ENCODE results near the gene ZSWIM4. TPM values are rescaled to one million over a fixed set of nuclear protein-coding genes. Genes with fewer than 3 reads are reported as not detected.

The ZSWIM4 gene
- polyA plus RNA-seq, 1 donor from 2014 or later = 4.7 TPM

DNA sequence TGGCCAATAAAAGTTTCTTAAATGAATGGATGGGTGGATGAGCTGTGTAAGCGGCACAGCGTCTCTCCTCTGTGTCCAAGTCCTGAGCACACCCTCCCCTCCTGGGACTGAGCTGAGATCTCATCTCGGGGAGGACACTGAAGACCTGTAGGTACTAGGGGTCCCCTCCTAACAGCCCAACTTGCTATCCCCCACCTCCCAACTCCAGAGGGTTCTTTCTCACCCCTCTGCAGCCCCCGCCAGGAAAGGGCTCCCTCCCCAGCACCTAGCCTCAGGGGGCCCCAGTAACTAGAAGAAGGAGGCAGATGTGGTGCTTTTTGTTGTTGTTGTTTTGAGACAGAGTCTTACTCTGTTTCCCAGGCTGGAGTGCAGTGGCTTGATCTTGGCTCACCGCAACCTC lies 80.6 kb downstream of the ZSWIM4 start:
- no peak for TF ChIP-seq TAF1 (IDR thresholded peaks at IDR 0.05; ENCODE audit: low read depth)
- no peak for TF ChIP-seq MXI1 (conservative IDR thresholded peaks at IDR 0.05; ENCODE audit: poor library complexity, severe bottlenecking)
- no peak for TF ChIP-seq POLR2AphosphoS5 (IDR thresholded peaks at IDR 0.05)
- TF ChIP-seq EP300 (conservative IDR thresholded peaks at IDR 0.05; ENCODE audit: poor library complexity, severe bottlenecking) = no peak
- TF ChIP-seq, protein P1, sequence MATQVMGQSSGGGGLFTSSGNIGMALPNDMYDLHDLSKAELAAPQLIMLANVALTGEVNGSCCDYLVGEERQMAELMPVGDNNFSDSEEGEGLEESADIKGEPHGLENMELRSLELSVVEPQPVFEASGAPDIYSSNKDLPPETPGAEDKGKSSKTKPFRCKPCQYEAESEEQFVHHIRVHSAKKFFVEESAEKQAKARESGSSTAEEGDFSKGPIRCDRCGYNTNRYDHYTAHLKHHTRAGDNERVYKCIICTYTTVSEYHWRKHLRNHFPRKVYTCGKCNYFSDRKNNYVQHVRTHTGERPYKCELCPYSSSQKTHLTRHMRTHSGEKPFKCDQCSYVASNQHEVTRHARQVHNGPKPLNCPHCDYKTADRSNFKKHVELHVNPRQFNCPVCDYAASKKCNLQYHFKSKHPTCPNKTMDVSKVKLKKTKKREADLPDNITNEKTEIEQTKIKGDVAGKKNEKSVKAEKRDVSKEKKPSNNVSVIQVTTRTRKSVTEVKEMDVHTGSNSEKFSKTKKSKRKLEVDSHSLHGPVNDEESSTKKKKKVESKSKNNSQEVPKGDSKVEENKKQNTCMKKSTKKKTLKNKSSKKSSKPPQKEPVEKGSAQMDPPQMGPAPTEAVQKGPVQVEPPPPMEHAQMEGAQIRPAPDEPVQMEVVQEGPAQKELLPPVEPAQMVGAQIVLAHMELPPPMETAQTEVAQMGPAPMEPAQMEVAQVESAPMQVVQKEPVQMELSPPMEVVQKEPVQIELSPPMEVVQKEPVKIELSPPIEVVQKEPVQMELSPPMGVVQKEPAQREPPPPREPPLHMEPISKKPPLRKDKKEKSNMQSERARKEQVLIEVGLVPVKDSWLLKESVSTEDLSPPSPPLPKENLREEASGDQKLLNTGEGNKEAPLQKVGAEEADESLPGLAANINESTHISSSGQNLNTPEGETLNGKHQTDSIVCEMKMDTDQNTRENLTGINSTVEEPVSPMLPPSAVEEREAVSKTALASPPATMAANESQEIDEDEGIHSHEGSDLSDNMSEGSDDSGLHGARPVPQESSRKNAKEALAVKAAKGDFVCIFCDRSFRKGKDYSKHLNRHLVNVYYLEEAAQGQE (IDR thresholded peaks at IDR 0.05; ENCODE audit: borderline replicate concordance) = no peak
- TF ChIP-seq, protein P2, sequence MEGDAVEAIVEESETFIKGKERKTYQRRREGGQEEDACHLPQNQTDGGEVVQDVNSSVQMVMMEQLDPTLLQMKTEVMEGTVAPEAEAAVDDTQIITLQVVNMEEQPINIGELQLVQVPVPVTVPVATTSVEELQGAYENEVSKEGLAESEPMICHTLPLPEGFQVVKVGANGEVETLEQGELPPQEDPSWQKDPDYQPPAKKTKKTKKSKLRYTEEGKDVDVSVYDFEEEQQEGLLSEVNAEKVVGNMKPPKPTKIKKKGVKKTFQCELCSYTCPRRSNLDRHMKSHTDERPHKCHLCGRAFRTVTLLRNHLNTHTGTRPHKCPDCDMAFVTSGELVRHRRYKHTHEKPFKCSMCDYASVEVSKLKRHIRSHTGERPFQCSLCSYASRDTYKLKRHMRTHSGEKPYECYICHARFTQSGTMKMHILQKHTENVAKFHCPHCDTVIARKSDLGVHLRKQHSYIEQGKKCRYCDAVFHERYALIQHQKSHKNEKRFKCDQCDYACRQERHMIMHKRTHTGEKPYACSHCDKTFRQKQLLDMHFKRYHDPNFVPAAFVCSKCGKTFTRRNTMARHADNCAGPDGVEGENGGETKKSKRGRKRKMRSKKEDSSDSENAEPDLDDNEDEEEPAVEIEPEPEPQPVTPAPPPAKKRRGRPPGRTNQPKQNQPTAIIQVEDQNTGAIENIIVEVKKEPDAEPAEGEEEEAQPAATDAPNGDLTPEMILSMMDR (IDR thresholded peaks at IDR 0.05; ENCODE audit: poor library complexity, severe bottlenecking) = no peak
- Histone ChIP-seq H3K27me3 (ENCODE audit: insufficient read depth, low read depth, low read length) (no peaks in the 10 kb centered on the region), H2AFZ (ENCODE audit: low read depth, low read length) (no peak overlapping the region)

DNA sequence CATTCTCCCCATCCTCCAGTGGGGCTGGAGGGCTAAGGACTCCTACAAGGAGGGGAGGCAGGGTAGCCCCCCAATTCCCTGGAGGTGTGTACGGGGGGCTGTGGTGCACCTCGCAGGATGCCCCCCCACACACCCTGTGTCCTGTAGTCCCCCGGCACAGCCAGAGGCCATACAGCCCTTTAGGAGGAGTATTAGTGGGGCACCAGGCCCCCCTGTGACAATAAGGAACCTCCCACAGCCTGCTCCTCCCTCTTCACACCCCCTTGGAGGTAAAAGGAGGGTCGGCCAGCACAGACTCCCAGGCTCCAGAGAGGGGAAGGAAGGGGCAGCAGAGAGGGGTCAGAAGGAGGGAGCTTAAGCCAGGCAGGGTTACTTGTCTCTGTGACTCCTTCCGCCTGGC lies 81.6 kb downstream of the ZSWIM4 start, which contains the start of gene NANOS3:
NANOS3 (plus strand) TSS at position 301 of the 400 bp plus-strand sequence. CDS start 115 bp downstream, outside the sequence.
- no peak within 1 kb of the TSS for H3K27ac ChIP-seq (ENCODE audit: low read length)
- no peak within 1 kb of the TSS for H3K4me2 ChIP-seq (ENCODE audit: low read length)
- no peaks in the 10 kb centered on the region for H3K9me3 ChIP-seq (ENCODE audit: low read length)
- H3K9ac ChIP-seq (ENCODE audit: low read length) = no peak within 1 kb of the TSS
- H3K4me3 ChIP-seq (ENCODE audit: low read length) = no peak within 1 kb of the TSS
- no peaks in the 10 kb centered on the region for H3F3A ChIP-seq (ENCODE audit: insufficient read depth, low read length, poor library complexity, severe bottlenecking)
- H2AFZ ChIP-seq (ENCODE audit: low read depth, low read length) = no peak within 1 kb of the TSS
- no peaks in the 10 kb centered on the region for H4K20me1 ChIP-seq (ENCODE audit: insufficient read depth)
- no peaks in the 10 kb centered on the region for H3K36me3 ChIP-seq (ENCODE audit: insufficient read depth, low read length)
- H3K79me2 ChIP-seq (replicated peaks; ENCODE audit: insufficient read depth, low read length) = no peaks in the 10 kb centered on the region
- no peaks in the 10 kb centered on the region for H3K27me3 ChIP-seq (ENCODE audit: insufficient read depth, low read depth, low read length)
- no peaks in the 10 kb centered on the region for H3K9me2 ChIP-seq (ENCODE audit: insufficient read depth, low read length)
- TF ChIP-seq SMC3 (conservative IDR thresholded peaks at IDR 0.05; ENCODE audit: poor library complexity) = no peak
- no peak for TF ChIP-seq POLR2AphosphoS5 (IDR thresholded peaks at IDR 0.05)
- no peak for TF ChIP-seq TAF1 (IDR thresholded peaks at IDR 0.05; ENCODE audit: low read depth)
- TF ChIP-seq EZH2 (IDR thresholded peaks at IDR 0.05; ENCODE audit: borderline replicate concordance, insufficient read depth, low read length, poor library complexity, severe bottlenecking) = no peak
- TF ChIP-seq EP300 (conservative IDR thresholded peaks at IDR 0.05; ENCODE audit: poor library complexity, severe bottlenecking) = no peak
- TF ChIP-seq, protein P2 (IDR thresholded peaks at IDR 0.05; ENCODE audit: poor library complexity, severe bottlenecking) = no peak
- no peak for TF ChIP-seq MXI1 (conservative IDR thresholded peaks at IDR 0.05; ENCODE audit: poor library complexity, severe bottlenecking)
- no peak for TF ChIP-seq RAD21 (conservative IDR thresholded peaks at IDR 0.05)
- TF ChIP-seq, protein P1 (IDR thresholded peaks at IDR 0.05; ENCODE audit: borderline replicate concordance) = no peak

More for the DNA sequence above, 80.6 kb downstream of the ZSWIM4 start:
- Histone ChIP-seq H3K36me3 (ENCODE audit: insufficient read depth, low read length) (no peaks in the 10 kb centered on the region), H3K4me2 (ENCODE audit: low read length) (no peak overlapping the region), H3K9me2 (ENCODE audit: insufficient read depth, low read length) (no peaks in the 10 kb centered on the region), H3K9me3 (ENCODE audit: low read length) (no peaks in the 10 kb centered on the region), H3K79me2 (replicated peaks; ENCODE audit: insufficient read depth, low read length) (no peaks in the 10 kb centered on the region), H3K4me3 (ENCODE audit: low read length) (no peak overlapping the region), H3F3A (ENCODE audit: insufficient read depth, low read length, poor library complexity, severe bottlenecking) (no peaks in the 10 kb centered on the region), H3K9ac (ENCODE audit: low read length) (no peak overlapping the region), H3K27ac (ENCODE audit: low read length) (no peak overlapping the region), H4K20me1 (ENCODE audit: insufficient read depth) (no peaks in the 10 kb centered on the region)

Measured in neural cell (in vitro differentiated cells).